Posterior cingulate gyrus (tissue), 11 donors: Measurements from ENCODE around the gene HIC2.
"Not testable (repeated sequence)": the region's sequence is repeated elsewhere in the genome, so short reads cannot be mapped to it uniquely, and the experiment has no call there.

Source experiments
- DNase-seq, 10 donors: peaks; one replicate each; pipeline versions ENCODE4 v3.0.0 to v3.0.0-alpha.2; 2020 to 2021; ENCODE audit warnings: mixed read lengths in 3 of 10
- intact Hi-C: fragments of 100-400 bp; cut with DNase I; formaldehyde crosslinking; loops from one replicate; pipeline ENCODE4 v1.15.1; 2023

The HIC2 gene, protein sequence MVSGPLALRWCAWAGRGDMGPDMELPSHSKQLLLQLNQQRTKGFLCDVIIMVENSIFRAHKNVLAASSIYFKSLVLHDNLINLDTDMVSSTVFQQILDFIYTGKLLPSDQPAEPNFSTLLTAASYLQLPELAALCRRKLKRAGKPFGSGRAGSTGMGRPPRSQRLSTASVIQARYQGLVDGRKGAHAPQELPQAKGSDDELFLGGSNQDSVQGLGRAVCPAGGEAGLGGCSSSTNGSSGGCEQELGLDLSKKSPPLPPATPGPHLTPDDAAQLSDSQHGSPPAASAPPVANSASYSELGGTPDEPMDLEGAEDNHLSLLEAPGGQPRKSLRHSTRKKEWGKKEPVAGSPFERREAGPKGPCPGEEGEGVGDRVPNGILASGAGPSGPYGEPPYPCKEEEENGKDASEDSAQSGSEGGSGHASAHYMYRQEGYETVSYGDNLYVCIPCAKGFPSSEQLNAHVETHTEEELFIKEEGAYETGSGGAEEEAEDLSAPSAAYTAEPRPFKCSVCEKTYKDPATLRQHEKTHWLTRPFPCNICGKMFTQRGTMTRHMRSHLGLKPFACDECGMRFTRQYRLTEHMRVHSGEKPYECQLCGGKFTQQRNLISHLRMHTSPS

DNA sequence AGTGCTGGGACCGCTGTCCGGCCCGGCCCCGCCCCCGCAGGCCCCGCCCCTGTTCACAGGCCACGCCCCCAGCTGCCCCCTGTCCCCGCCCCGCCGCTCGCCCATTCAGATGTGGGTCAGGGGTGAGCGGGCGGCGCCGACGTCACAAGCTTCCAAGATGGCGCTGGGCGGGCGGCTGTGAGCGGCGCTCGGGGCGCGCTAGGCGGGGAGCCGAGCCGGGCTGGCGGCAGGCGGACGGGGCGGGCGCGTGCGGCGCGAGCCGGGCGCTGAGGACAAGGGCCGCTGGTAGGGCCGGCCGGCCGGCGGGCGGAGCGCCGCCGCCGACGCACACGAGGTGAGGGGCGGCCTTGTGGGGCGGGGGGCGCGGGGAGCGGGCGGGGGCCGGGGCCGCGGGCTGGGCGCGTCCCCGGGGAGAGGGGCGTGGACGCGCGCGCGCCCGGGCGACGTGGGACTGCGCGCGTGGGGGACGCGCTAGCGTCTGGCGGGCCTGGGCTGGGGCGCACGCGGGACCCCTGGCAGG, at the start of gene HIC2:
Gene HIC2 (plus strand): TSS at position 145 of the 520 bp plus-strand sequence. CDS start 25,461 bp downstream, outside the sequence.
- intact Hi-C loops, result not testable (repeated sequence)

DNA sequence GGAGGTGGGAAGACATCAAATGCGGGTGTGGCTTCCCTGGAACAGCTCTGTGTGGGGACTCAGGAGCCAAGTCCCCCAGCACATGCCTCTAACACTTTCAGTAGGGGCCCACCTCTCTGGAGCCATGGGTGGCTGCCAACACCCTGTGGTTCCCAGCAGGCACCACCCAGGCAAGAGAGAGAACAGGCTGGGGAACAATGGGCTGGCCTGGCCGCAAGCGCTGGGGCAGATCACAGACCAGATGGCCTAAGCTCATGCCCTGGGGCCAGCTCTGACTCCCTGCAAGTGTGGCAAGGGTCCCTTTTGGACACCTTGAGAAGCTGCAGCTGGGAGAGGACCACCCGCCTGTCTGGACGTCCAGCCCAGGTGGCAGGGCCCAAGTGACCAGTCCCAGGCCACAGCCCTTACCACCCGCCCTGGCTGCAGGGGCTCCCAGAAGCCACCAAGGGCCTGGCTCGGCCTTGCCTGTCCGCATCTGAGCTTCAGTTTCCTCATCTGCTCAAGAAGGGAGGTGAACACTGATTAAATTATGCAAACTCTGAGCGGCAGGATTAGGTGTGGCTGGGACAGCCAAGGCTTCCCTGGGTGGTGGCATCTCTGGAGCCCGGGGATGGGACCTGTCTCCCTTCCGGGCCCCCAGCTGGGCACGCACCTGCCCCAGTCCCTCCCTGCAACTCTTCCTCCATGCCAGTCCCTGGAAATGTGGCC, 48.4 kb upstream of the HIC2 start:
- DNase-seq, result peak in 2 of 10 donors; percentile 46 to 60
- intact Hi-C loops, result not testable (repeated sequence)

More for the DNA sequence above, at the start of gene HIC2:
- peak in 1 of 10 donors; percentile 25 for DNase-seq

DNA sequence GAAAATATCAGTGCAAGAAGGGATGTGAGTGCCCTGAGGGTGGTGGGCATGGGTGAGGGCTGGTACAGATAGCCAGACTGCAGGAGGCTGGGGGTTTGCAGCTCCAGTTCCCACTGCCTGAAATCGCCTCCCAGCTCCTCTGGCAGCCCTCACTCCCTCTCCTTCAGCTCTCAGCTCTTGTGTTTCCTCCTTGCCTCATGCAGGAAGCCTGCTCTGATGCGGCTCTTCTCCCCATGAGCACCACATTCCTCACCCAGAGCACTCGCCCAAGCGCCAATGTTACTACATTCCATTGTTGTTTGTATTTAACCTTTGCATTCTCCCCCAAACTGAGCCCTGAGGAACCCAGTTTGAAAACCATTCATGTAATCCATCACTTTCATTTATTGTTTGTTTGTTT, 41.3 kb upstream of the HIC2 start:
- DNase-seq, intact Hi-C loops: not testable (repeated sequence)

DNA sequence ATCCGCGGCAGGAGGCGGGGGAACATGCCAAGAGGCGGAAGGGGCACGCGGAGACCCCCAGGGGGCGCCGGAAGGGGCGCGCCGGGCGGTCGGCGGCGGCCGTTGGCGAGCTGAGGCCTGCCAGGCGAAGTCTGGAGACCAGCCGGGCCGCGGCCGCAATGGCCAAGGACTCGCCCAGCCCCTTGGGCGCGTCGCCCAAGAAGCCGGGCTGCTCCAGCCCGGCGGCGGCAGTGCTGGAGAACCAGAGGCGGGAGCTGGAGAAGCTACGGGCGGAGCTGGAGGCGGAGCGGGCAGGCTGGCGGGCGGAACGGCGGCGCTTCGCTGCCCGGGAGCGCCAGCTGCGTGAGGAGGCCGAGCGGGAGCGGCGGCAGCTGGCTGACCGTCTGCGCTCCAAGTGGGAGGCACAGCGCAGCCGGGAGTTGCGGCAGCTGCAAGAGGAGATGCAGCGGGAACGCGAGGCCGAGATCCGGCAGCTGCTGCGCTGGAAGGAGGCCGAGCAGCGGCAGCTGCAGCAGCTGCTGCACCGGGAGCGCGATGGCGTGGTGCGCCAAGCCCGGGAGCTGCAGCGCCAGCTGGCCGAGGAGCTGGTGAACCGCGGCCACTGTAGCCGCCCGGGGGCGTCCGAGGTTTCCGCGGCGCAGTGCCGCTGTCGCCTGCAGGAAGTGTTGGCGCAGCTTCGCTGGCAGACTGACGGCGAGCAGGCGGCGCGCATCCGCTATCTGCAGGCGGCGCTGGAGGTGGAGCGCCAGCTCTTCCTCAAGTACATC, 33.3 kb upstream of the HIC2 start, which contains the start of gene RIMBP3B:
Gene RIMBP3B (plus strand): TSS at position 51 of the 767 bp plus-strand sequence. CDS start 108 bp downstream, at position 159.
- intact Hi-C loops, DNase-seq: not testable (repeated sequence)

DNA sequence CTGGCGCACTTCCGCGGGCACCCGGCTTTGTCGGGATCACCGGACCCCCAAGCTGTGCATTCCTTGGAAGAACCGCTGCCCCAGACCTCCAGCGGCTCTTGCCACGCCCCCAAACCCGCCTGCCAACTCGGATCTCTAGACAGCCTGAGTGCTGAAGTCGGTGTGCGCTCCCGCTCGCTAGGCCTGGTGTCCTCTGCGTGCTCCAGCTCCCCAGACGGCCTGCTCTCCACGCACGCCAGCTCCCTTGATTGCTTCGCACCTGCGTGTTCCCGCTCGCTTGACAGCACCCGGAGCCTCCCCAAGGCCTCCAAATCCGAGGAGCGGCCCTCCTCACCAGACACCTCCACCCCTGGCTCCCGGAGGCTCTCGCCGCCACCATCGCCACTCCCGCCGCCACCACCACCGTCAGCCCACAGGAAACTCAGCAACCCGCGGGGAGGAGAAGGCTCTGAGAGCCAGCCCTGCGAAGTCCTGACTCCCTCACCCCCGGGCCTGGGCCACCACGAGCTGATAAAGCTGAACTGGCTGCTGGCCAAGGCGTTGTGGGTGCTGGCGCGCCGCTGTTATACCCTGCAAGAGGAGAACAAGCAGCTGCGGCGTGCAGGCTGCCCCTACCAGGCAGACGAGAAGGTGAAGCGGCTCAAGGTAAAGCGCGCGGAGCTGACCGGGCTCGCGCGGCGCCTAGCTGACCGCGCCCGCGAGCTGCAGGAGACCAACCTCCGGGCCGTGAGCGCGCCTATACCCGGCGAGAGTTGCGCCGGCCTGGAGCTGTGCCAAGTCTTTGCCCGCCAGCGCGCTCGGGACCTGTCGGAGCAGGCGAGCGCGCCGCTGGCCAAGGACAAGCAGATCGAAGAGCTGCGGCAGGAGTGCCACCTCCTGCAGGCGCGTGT, 32.5 kb upstream of the HIC2 start:
- intact Hi-C loops, result not testable (repeated sequence)

DNA sequence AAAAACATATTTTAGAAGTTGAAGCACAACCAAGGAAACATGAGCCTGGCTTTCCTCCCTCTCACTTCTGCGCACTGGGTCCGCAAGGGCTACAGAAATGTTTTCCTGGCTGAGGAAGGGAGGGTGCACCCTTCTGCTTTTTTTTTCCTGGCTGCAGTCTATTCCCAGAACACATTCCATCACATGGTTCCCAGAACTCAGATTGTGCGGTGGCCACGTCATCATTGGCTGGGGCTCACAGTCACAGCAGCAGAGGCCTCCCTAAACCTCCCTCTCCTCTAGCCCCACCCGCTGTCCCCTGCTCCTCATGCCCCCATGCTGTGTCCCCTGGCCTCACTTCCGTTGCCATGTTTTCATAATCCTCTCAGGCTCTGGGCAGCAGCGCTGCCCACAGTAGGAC, 27.7 kb upstream of the HIC2 start:
- DNase-seq, intact Hi-C loops: not testable (repeated sequence)

More for the DNA sequence above, 32.5 kb upstream of the HIC2 start:
- not testable (repeated sequence) for DNase-seq

DNA sequence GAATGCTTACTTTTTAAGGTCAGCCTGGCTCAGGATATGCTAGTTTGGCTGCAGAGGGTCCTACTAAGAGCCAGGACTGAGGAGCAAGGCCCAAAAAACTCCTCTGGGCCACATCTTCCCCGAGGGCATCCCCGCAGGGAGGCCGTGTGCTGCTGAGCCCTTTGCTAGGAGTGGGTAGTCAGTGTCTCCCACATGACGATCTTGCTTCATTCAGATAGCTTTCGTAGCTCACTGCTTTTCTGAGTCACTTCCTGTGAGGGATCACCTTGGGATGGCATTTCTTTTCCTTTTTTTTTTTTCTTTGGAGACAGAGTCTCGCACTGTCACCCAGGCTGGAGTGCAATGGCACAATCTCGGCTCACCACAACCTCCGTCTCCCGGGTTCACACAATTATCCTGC, 27.2 kb upstream of the HIC2 start:
- intact Hi-C loops, result not testable (repeated sequence)

DNA sequence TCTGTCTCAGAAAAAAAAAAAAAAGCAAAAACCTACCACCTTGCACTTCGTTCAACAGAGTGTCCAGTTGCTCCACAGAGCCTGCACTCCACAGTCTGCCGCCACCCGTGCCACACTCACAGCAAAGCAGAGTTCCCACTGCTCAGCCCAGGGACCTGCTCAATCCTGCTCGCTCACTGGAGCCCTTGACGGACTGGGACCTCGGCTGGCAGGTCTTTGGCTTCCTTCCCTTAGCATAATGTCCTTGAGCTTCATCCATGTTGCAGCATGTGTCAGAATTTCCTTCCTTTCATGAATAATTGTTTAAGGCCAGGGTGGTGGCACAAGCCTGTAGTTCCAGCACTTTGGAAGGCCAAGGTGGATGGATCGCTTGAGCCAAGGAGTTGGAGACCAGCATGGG, 22.6 kb upstream of the HIC2 start:
- intact Hi-C loops, DNase-seq: not testable (repeated sequence)

More for the DNA sequence above, 27.2 kb upstream of the HIC2 start:
- not testable (repeated sequence) for DNase-seq

DNA sequence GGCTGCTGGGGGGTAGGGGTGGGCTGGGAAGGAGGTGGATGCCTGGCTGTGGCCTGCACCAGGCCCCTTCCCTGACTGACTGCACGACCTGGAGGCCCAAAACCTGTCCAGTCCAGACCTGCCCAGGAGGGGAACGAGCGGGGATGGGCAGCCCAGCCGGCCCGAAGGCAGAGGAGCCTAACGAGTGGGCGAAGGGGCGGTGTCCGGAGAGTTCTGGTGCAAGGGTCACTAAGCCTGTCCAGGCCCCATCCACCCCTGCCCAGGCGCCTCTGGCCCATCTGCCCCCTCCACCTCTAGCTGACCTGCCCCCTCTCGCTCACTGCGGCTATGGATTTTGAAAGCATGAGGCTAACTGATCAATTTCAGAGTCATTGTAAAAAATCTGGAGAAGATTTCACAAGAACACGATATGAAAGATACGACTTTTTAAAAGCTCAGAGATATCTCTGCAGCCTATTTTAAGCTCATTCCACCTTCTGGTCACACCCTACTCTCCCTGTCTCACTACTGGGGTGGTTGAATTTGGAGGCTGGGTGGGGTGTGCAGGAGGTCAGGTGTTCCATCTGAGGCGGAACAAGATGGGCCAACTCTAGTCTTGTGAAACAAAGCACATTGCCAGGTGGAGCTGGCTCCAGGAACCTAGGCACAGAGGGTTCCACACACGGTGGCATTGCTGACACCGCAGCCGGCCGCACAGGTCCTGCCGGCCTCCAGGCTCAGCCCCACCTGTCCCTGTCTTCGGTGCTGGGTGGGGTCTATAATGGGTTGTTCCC, 15.8 kb upstream of the HIC2 start:
- intact Hi-C loops, DNase-seq: not testable (repeated sequence)

DNA sequence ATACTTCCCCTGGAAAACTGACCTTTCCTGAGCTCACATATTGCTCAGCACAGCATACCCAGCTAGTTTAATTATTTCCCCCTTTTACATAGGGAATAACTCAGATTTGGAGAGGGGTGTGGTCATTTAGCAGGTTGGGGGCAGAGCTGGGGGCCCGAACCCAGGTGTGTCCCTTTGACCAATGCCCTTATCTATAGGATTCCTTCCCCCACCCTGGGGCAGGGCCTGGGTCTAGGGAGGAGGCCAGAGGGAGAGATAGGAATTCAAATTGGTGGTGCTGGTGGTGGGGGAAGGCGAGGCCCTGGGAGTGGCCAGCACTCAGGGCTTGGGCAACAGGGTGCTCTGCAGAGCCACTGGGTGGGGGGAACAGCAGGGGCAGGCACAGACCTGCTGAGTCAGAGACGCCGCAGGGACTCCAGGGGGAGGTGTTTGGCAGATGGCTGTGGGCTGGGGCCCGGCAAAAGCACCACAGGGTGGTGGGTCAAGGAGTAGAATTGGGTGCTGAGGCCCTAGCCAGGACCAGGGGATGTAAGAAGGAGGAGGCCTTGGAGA, 14.3 kb upstream of the HIC2 start:
- intact Hi-C loops, result not testable (repeated sequence)

DNA sequence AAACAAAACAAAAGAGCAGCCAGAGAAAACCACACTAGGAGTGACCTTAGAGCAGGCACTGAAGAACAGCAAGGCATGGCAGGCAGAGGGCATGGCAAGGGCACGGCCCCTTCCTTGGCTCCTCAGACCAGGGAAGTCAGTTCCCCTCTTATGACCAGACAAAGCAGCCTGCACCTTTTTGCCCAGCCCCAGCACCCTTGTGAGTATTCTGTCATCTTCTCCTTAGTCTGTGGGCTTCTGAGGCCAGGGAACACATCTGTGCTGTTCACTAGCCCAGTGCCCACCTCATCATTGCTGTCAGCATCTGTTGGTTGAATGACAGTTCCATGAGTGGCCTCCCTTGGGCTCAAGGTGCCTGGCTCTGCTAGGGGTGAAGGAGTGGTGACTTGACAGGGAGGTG, 10.0 kb upstream of the HIC2 start:
- intact Hi-C loops, result not testable (repeated sequence)
- peak in 1 of 10 donors; percentile 26 for DNase-seq

More for the DNA sequence above, 14.3 kb upstream of the HIC2 start:
- peak in 1 of 10 donors; percentile 22 for DNase-seq

DNA sequence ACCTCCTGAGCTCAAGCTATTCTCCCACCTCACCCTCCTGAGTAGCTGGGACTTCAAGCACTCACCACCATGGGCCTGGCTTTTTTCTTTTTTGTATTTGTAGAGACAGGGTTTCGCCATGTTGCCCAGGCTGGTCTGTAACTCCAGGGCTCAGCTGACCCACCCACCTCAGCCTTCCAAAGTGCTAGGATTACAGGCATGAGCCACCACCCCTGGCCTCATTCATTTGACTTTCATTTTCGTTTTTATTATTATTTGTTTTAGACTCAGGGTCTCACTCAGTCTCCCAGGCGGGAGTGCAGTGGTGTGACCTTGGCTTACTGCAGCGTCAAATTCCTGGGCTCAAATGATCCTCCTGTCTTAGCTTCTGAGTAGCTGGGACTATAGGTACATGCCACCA, 9.4 kb upstream of the HIC2 start:
- intact Hi-C loops, DNase-seq: not testable (repeated sequence)

DNA sequence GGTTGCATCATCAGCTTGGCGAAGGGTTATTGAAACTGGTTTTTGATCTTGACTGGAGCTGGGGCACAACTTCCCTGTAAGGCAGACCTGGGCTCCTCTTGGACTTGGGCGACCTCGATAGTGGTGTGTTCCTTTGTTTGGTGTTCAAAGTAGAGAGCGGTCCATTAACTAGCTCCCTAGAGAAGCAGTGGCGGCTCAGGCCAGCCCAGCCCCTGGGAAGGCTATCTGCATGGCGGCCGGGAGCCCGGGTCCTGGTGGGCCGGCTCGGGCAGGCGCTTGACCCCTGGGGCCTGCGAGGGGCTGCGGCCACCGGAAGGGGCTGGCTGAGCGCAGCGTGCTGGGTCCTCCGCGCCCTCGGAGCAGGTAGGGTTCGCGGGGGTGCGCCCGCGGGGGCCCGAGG, 796 bp upstream of the HIC2 start:
- peak in 1 of 10 donors; percentile 26 for DNase-seq
- intact Hi-C loops, result not testable (repeated sequence)

DNA sequence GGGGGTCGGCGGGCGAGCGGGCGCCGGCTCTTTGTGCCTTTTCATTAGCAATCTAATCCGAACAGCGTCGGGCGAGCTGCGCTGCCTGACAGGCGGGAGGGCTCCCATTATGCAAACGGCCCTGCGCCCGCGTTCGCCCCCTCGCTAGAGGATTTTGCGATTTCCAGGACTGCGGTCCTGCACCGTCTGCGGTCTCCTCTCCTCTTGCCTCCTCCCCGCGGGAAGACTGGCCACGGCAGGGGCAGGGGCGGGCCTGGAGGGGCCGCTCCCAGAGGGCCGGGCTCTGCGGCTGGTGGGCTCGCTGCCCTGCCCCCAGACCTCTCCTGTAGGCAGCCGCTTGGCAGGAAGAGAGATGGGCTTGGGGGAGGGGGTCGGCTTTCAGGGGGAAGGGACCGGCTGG, 682 bp downstream of the HIC2 start:
- peak in 7 of 10 donors; percentile 3 to 81 (median 30) for DNase-seq
- intact Hi-C loops, result not testable (repeated sequence)

DNA sequence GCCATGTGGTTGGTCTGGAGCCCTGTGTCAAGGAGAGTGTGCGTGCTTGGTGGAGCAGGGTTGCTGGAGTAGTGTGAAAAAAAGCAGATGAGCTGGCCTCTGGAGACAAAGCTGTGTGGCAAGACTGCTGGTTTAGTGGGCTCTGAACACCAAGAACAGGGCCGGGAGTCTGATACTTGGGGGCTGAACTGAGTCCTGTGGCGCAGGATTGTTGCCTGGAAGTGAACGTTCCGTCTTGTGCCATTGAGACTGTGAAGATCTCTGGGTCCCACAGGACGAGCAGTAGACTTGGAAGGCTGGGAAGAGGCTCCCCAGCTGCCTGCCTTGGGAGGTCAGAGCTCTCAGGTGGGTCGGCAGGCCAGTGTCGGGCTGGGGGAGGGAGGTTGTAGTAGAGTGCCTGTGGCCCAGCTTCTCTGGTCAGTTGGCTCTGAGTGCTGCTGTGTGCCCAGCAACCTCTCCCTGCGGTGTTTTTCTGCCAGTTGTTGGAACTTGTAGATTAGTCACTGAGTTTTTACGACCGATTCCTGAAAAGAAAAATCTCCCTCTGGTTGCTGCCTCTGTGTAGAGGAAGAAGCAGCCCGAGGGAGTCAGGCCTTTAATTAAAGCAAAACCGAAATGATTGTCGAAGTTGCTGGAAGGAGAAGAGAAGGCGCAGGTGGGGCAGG, 1.9 kb downstream of the HIC2 start:
- intact Hi-C loops, result not testable (repeated sequence)
- peak in 3 of 10 donors; percentile 13 to 55 (median 43) for DNase-seq

DNA sequence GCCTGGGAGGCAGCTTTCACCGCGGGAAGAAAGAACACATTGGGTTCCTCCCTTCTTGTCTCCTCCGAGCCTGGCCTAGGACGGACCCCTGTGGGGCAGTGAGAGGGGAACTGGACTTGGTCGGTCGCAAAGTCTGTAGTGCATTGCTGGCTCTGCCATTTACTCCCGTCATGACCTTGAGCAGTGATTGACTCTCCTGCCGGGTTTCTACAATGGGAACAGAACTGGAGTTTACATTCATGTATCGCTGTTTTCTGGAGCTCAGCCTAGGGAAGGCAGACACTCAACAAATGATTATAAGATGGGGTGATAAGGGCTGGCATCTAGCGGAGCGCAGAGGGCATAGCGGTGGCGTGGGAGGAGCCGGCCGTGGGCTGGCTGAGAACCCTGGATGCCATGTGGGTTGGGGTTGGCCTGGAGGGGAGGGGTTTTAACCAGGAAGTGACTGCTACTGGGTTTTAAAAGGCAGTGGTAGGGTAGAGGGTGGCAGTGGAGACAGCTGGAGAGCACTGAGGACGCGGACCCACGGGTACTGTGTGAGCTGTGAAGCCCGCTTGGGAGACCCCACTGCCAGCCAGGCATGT, 3.1 kb downstream of the HIC2 start:
- peak in 1 of 10 donors; percentile 7 for DNase-seq
- intact Hi-C loops, result not testable (repeated sequence)
